KMS-11 (cell line): ENCODE results near the gene CLASRP.
"Not testable (repeated sequence)": the region's sequence is repeated elsewhere in the genome, so short reads cannot be mapped to it uniquely, and the experiment has no call there.

Source experiments
- H2AFZ ChIP-seq: fragments of 200-600 bp; sonication (generic); 2 replicates; pipeline ENCODE4 v1.6.1; 2016; ENCODE audit warnings: antibody characterized with exemption, mixed run types, low read depth
- H3K27ac ChIP-seq: fragments of 200-600 bp; sonication (generic); 2 replicates; pipeline ENCODE4 v1.6.1; 2016; ENCODE audit warnings: mild to moderate bottlenecking, mixed run types
- H3K27me3 ChIP-seq: fragments of 200-600 bp; sonication (generic); 2 replicates; pipeline ENCODE4 v1.6.1; 2017; ENCODE audit warnings: mild to moderate bottlenecking, low read depth, mixed run types, moderate library complexity; ENCODE audit not compliant: insufficient read depth
- H3K36me3 ChIP-seq: fragments of 200-600 bp; sonication (generic); 2 replicates; pipeline ENCODE4 v1.6.1; 2017; ENCODE audit warnings: mild to moderate bottlenecking, mixed run types; ENCODE audit not compliant: insufficient read depth
- H3K4me1 ChIP-seq: fragments of 200-600 bp; sonication (generic); 2 replicates; pipeline ENCODE4 v1.6.1; 2016; ENCODE audit warnings: mild to moderate bottlenecking, low read depth, mixed run types; ENCODE audit not compliant: poor library complexity, severe bottlenecking
- H3K4me2 ChIP-seq: fragments of 200-600 bp; sonication (generic); 2 replicates; pipeline ENCODE4 v1.7.0; 2016; ENCODE audit warnings: mild to moderate bottlenecking, mixed run types
- H3K4me3 ChIP-seq: fragments of 200-600 bp; sonication (generic); IDR thresholded peaks from 2 replicates; pipeline ENCODE4 v1.6.1; 2017; ENCODE audit warnings: low read depth, low read length, mixed read lengths; ENCODE audit not compliant: insufficient read depth
- H3K79me2 ChIP-seq: fragments of 200-600 bp; sonication (generic); 2 replicates; pipeline ENCODE4 v1.6.1; 2016; ENCODE audit warnings: low read depth, mixed run types; ENCODE audit not compliant: insufficient read depth
- H3K9ac ChIP-seq: fragments of 200-600 bp; sonication (generic); 2 replicates; pipeline ENCODE4 v1.6.1; 2016; ENCODE audit warnings: mild to moderate bottlenecking, mixed run types
- H4K20me1 ChIP-seq: fragments of 200-600 bp; sonication (generic); 2 replicates; pipeline ENCODE4 v1.6.1; 2016; ENCODE audit warnings: mild to moderate bottlenecking, mixed run types; ENCODE audit not compliant: insufficient read depth
- CTCF ChIP-seq: fragments of 200-600 bp; sonication (generic); conservative IDR thresholded peaks from 2 replicates; pipeline ENCODE4 v1.6.1; 2017; ENCODE audit warnings: low read depth, mild to moderate bottlenecking, antibody characterized with exemption, low read length, moderate library complexity, mixed read lengths

The CLASRP gene

GRCh38 chr19:45103508-45104319 lies 64.9 kb downstream of the CLASRP start:
- H3K4me2 ChIP-seq = no peak overlapping the region; the same call in 1 of the 2 replicates

DNA sequence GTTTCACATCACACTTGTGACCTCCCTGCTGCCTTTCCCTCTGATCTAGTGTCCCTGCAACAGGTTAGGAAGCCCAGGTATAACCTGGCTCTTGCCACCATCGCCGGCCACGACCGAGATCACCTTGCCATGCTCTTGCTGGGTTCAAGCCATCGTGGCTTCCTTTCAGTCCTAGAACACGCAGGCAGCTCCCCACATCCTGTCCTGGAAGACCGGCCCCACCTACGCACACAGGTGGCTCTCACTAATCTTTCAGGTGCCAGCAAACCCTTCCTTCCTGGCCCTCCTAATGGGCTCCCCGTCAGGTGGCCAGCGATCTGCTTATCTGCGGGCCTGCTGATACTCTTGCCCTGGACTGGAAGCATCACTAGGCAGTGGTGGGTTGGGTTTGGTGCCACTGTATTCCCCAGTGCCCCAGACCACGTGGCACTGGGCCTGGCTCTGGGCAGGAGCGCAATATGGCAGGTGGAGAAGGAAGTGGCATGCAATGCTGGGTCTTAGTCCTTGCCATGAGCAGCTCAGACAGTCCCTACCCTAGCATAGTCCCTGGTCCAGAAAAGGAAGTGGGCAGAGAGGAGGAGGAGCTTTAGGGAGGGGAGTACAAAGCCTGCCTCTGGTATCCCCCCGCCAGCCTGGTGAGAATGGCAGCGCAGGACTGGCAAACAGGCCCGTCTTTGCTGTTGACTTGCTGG lies 66.0 kb downstream of the CLASRP start:
- H2AFZ ChIP-seq = no peak overlapping the region
- no peak overlapping the region; the same call in 1 of the 2 replicates for H3K4me2 ChIP-seq
- H3K27me3 ChIP-seq = no peaks in the 10 kb centered on the region
- peaks cover 93% of the 10 kb centered on the region; the same call in 1 of the 2 replicates for H3K79me2 ChIP-seq
- H3K36me3 ChIP-seq = no peaks in the 10 kb centered on the region
- peaks cover 22% of the 10 kb centered on the region for H3K4me1 ChIP-seq
- TF ChIP-seq CTCF = no peak
- H3K4me3 ChIP-seq = no peak overlapping the region
- H3K9ac ChIP-seq = no peak overlapping the region
- no peak overlapping the region for H3K27ac ChIP-seq
- 0 out of 2 replicates have a peak, but pooled peaks cover 3% of the 10 kb centered on the region for H4K20me1 ChIP-seq

More at GRCh38 chr19:45103508-45104319, 64.9 kb downstream of the CLASRP start:
- peaks cover 3% of the 10 kb centered on the region; the same call in 1 of the 2 replicates for H4K20me1 ChIP-seq
- H3K27ac ChIP-seq = no peak overlapping the region
- peaks cover 93% of the 10 kb centered on the region for H3K79me2 ChIP-seq
- no peak overlapping the region for H3K9ac ChIP-seq
- no peak overlapping the region for H3K4me3 ChIP-seq
- no peak overlapping the region for H2AFZ ChIP-seq
- no peaks in the 10 kb centered on the region for H3K27me3 ChIP-seq
- no peak for TF ChIP-seq CTCF
- peaks cover 15% of the 10 kb centered on the region for H3K4me1 ChIP-seq
- no peaks in the 10 kb centered on the region for H3K36me3 ChIP-seq

DNA sequence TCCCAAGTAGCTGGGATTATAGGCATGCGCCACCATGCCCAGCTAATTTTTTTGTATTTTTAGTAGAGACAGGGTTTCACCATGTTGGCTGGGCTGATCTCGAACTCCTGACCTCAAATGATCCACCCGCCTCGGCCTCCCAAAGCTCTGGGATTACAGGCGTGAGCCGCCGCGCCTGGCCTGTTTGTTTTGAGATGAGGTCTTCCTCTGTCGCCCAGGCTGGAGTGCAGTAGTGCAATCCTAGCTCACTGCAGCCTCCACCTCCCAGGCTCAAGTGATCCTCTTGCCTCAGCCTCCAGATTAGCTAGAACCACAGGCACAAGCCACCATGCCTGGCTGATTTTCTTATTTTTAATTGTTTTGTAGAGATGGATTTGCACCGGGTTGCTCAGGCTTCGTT lies 67.5 kb downstream of the CLASRP start:
- H3K36me3 ChIP-seq, H3K4me2 ChIP-seq, H2AFZ ChIP-seq, H3K27ac ChIP-seq, H3K4me3 ChIP-seq, H4K20me1 ChIP-seq, H3K27me3 ChIP-seq, H3K9ac ChIP-seq: not testable (repeated sequence)
- peaks cover 90% of the 10 kb centered on the region for H3K79me2 ChIP-seq
- peaks cover 32% of the 10 kb centered on the region for H3K4me1 ChIP-seq

DNA sequence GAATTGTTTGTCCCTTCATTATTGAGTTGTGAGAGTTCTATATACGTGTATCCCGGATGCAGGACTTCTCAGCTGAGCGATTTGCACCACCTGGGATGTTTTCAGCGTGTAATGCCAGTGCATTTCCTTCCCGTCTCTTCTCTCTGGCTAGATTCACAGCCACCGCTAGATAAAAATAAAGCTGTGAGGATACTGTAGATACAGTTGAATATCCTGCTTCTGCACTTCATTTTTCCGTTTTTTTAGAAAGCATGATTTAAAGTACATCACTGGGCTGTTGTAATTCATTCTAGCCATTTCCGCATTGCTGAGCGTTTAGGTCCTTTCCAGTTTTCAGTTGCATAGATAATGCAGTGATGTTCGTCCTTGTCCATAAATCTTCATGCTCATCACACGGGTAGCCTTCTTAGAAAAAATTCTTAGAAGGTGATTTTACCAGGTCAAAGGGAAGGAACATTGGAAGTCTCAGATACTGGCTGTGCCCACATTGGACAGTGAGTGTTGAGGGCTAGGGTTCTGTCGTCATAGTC lies 68.8 kb downstream of the CLASRP start:
- Histone ChIP-seq H3K9ac (no peak overlapping the region), H4K20me1 (0 out of 2 replicates have a peak, but pooled peaks cover 3% of the 10 kb centered on the region), H3K4me3 (no peak overlapping the region), H2AFZ (no peak overlapping the region), H3K36me3 (no peaks in the 10 kb centered on the region), H3K79me2 (peaks cover 89% of the 10 kb centered on the region), H3K4me2 (no peak overlapping the region), H3K4me1 (peaks cover 32% of the 10 kb centered on the region), H3K27ac (no peak overlapping the region), H3K27me3 (no peaks in the 10 kb centered on the region)
- no peak for TF ChIP-seq CTCF
